HL-60 (cell line): ENCODE results near the gene MTG2.

ENCODE experiments used
- DNase-seq, 2 experiments: peaks; one replicate each; pipeline ENCODE4 v3.0.0-alpha.2; 2010 to 2020; ENCODE audit warnings: low read depth in 1 of 2, low spot score in 1 of 2
- H3K27ac ChIP-seq: fragments of 250-450 bp; sonication (Bioruptor Pico); replicated peaks from 2 replicates; pipeline ENCODE4 v1.5.1; 2020; ENCODE audit warnings: mild to moderate bottlenecking, moderate library complexity
- H3K27me3 ChIP-seq: fragments of 250-450 bp; sonication (Bioruptor Pico); 2 replicates; pipeline ENCODE4 v1.5.1; 2021; ENCODE audit warnings: mild to moderate bottlenecking, moderate library complexity; ENCODE audit not compliant: insufficient read depth, poor library complexity, severe bottlenecking
- H3K4me3 ChIP-seq: replicated peaks from 2 replicates; pipeline ENCODE4 v1.5.1; 2011; ENCODE audit warnings: mild to moderate bottlenecking, control low read depth, low read length; ENCODE audit not compliant: insufficient read depth
- GABPA ChIP-seq: IDR thresholded peaks from 2 replicates; pipeline ENCODE4 v1.6.1; 2012; ENCODE audit warnings: low read depth
- POLR2AphosphoS5 ChIP-seq: IDR thresholded peaks from 2 replicates; pipeline ENCODE4 v1.6.1; 2012; ENCODE audit warnings: low read depth
- SPI1 ChIP-seq: IDR thresholded peaks from 2 replicates; pipeline ENCODE4 v1.6.1; 2012; ENCODE audit warnings: low read depth, mild to moderate bottlenecking, borderline replicate concordance
- TF ChIP-seq, protein P1 (sequence below): IDR thresholded peaks from 2 replicates; pipeline ENCODE4 v1.6.1; 2012; ENCODE audit warnings: low read depth; ENCODE audit not compliant: insufficient replicate concordance
- TF ChIP-seq, protein P2 (sequence below): IDR thresholded peaks from one replicate; pipeline ENCODE4 v1.5.1; 2011; ENCODE audit warnings: low read length, control low read depth, inconsistent platforms; ENCODE audit not compliant: insufficient read depth

Gene MTG2

DNA sequence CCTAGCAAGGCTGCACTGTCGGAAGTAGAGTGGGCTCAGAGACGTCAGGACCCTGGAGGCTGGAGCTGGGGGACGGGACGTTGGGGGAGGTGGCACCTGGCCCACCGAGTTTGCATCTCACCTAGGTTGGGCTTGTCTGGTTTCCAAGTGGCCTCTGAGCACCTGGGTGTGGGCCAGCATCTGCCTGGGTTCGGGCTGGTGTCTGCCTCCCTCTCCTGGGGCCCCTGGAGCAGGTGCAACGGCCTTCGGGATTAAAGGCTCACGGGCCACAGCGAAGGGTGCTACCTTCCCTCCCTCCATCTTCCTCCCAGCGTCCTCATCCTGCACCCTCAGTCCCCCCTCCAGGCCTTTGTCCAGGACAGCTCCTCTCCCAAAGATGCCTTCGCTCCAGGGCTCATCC lies 31.2 kb downstream of the MTG2 start:
- Histone ChIP-seq H3K27ac (no peak overlapping the region), H3K4me3 (no peak overlapping the region), H3K27me3 (peaks cover 59% of the 10 kb centered on the region)
- DNase-seq, result no peak
- TF ChIP-seq, protein P1, sequence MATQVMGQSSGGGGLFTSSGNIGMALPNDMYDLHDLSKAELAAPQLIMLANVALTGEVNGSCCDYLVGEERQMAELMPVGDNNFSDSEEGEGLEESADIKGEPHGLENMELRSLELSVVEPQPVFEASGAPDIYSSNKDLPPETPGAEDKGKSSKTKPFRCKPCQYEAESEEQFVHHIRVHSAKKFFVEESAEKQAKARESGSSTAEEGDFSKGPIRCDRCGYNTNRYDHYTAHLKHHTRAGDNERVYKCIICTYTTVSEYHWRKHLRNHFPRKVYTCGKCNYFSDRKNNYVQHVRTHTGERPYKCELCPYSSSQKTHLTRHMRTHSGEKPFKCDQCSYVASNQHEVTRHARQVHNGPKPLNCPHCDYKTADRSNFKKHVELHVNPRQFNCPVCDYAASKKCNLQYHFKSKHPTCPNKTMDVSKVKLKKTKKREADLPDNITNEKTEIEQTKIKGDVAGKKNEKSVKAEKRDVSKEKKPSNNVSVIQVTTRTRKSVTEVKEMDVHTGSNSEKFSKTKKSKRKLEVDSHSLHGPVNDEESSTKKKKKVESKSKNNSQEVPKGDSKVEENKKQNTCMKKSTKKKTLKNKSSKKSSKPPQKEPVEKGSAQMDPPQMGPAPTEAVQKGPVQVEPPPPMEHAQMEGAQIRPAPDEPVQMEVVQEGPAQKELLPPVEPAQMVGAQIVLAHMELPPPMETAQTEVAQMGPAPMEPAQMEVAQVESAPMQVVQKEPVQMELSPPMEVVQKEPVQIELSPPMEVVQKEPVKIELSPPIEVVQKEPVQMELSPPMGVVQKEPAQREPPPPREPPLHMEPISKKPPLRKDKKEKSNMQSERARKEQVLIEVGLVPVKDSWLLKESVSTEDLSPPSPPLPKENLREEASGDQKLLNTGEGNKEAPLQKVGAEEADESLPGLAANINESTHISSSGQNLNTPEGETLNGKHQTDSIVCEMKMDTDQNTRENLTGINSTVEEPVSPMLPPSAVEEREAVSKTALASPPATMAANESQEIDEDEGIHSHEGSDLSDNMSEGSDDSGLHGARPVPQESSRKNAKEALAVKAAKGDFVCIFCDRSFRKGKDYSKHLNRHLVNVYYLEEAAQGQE, result no peak
- TF ChIP-seq GABPA (no peak), POLR2AphosphoS5 (no peak)

DNA sequence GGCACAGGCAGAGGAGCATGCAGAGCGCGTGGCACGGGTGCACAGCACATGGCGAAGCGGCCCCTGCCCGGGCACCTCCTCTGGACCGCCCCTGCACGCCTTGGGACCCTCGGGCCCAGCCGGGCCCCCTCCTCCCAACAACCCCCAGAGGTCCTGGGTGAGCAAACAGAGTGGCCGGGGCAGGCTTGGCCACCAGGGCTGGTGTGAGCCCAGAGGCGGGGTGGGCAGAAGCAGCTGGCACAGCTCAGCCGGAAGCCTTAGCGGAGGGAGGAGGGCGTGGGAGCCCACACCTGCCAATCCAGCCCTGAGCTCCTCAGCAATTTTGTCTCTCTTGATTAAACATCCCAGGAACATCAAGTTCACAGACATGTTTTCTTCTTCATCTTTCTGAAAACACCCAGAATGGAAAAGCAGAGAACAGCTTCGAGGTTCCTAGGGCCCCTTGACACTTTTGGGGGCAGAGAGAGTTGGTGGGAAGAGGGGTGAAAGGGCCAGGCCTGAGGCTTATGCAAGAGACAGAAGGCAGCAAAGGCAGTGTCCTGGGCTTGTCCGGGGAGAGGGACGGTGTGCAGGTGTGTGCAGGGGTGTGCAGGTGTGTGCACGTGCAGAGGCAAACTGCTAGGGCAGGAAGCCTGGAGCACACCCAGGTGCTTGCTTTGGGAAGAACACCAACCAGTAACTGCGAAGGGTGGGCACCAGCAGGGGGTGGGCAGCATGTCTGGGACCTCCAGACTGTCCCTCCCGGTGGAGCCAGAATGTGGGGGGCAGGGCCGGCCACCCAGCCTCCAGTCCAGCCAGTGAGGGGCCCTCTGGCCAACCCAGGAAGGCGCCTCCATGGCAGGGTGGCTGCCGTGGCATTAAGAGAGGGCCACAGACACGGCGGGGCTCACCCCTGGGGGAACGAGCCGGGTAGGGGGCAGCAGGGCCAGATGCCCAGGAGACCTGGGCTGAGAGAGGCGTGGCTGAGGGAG lies 32.5 kb downstream of the MTG2 start:
- H3K27ac ChIP-seq, result no peak overlapping the region
- no peak overlapping the region for H3K4me3 ChIP-seq
- H3K27me3 ChIP-seq, result peaks cover 54% of the 10 kb centered on the region
- no peak for DNase-seq
- TF ChIP-seq POLR2AphosphoS5 (no peak), GABPA (no peak), SPI1 (no peak)
- TF ChIP-seq, protein P2, sequence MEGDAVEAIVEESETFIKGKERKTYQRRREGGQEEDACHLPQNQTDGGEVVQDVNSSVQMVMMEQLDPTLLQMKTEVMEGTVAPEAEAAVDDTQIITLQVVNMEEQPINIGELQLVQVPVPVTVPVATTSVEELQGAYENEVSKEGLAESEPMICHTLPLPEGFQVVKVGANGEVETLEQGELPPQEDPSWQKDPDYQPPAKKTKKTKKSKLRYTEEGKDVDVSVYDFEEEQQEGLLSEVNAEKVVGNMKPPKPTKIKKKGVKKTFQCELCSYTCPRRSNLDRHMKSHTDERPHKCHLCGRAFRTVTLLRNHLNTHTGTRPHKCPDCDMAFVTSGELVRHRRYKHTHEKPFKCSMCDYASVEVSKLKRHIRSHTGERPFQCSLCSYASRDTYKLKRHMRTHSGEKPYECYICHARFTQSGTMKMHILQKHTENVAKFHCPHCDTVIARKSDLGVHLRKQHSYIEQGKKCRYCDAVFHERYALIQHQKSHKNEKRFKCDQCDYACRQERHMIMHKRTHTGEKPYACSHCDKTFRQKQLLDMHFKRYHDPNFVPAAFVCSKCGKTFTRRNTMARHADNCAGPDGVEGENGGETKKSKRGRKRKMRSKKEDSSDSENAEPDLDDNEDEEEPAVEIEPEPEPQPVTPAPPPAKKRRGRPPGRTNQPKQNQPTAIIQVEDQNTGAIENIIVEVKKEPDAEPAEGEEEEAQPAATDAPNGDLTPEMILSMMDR, result no peak
- TF ChIP-seq, protein P1, result no peak

DNA sequence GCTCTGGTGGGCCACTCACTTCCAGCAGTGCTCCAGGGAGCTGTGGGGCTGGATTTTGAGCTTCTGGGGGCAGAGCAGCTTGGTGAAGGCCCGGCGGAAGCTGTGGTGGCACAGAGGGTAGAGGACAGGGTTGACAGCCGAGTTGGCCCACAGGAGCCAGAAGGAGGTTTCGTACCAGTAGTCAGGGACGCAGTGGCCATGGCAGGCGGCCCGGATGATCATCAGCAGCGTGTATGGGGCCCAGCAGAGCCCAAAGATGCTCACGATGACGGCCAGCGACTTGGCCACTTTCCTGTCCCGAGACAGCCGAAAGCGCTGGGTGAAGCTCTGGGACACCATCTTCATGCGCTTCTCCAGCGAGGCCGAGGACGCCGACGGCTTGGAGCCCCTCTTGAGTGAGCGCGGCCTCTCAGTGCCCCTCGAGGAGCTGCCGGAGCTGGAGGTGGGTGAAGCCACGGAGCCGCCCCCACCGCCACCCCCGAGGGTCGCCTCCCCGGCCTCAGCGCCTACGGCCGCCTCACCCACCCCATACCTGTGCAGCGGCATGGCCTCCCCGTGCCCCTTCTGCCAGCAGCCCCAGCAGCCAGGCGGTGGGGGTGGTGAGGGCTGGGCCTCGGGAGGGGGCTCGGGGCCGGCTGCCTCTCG lies 33.3 kb downstream of the MTG2 start:
- no peak overlapping the region for H3K4me3 ChIP-seq
- no peak for DNase-seq
- peaks cover 54% of the 10 kb centered on the region for H3K27me3 ChIP-seq
- TF ChIP-seq, protein P1, result no peak
- TF ChIP-seq GABPA (no peak), POLR2AphosphoS5 (no peak), SPI1 (no peak)
- TF ChIP-seq, protein P2, result no peak
- no peak overlapping the region for H3K27ac ChIP-seq
